ENCODE measurements around the gene PER1.

PER1 gene

DNA sequence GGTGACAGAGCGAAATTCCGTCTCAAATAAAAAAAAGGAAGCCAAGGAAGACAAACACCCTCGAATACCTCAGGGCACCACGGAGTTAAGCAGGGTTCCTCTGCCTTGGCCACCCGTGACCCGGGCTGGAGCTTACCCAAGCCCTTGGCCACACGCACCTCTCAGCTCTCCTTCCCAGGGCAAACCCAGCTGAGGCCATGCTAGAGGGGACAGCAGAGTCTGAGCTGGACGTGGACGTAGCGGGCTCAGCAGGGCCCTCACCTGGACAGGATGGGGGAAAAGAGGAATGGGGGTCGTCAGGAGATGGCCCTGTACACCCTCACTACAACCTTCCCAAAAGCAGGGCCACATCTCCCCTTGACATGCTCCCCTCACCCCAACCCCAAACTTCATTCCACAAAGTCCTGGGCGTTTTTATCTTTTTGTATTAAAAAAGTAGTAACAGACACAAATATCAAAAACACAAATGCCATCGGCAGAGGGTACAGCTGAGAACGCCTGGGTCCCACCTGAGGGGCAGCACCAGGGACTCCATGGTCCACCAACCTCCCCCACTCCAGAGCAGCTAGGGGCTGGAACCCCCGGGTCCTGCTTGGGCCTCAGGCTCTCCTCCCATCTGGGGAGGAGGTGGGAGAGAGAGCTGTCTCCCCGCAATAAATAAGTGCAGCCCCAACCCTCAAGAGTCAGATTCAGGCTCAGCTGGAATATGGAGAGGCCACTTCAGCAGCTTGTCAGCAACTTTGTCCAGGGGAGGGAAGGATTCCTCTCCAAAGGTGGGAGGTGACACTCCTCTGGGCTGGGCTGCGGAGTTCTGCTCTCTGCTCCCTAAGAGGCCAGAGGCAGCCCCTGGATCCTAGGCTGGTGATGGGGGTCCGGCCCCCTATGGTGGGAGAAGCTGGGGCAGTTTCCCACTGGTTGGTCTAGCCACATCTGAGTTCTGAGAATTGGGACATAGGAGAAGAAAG lies 11.9 kb downstream of the PER1 start:
- H3K4me3 ChIP-seq (ENCODE audit: low read depth, low read length) = no peak overlapping the region
- in situ Hi-C loops (cut with HindIII; ENCODE audit: low sequenced_read_pairs) = no loop called here
- TF ChIP-seq, protein P1, sequence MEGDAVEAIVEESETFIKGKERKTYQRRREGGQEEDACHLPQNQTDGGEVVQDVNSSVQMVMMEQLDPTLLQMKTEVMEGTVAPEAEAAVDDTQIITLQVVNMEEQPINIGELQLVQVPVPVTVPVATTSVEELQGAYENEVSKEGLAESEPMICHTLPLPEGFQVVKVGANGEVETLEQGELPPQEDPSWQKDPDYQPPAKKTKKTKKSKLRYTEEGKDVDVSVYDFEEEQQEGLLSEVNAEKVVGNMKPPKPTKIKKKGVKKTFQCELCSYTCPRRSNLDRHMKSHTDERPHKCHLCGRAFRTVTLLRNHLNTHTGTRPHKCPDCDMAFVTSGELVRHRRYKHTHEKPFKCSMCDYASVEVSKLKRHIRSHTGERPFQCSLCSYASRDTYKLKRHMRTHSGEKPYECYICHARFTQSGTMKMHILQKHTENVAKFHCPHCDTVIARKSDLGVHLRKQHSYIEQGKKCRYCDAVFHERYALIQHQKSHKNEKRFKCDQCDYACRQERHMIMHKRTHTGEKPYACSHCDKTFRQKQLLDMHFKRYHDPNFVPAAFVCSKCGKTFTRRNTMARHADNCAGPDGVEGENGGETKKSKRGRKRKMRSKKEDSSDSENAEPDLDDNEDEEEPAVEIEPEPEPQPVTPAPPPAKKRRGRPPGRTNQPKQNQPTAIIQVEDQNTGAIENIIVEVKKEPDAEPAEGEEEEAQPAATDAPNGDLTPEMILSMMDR (IDR thresholded peaks at IDR 0.05; ENCODE audit: low read depth, low read length, missing control alignments) = no peak
- DNase-seq (ENCODE audit: low read depth) = no peak

GRCh38 chr17:8138672-8139371 lies 13.4 kb downstream of the PER1 start:
- DNase-seq (ENCODE audit: low read depth) = peak; percentile 96
- H3K4me3 ChIP-seq (ENCODE audit: low read depth, low read length) = peak overlapping the region; percentile 43
- TF ChIP-seq, protein P1 (IDR thresholded peaks at IDR 0.05; ENCODE audit: low read depth, low read length, missing control alignments) = peak; percentile 88
- in situ Hi-C loops (cut with HindIII; ENCODE audit: low sequenced_read_pairs) = no loop called here

GRCh38 chr17:8138374-8138671 lies 13.9 kb downstream of the PER1 start:
- in situ Hi-C loops (cut with HindIII; ENCODE audit: low sequenced_read_pairs) = no loop called here
- H3K4me3 ChIP-seq (ENCODE audit: low read depth, low read length) = peak overlapping the region; percentile 43
- TF ChIP-seq, protein P1 (IDR thresholded peaks at IDR 0.05; ENCODE audit: low read depth, low read length, missing control alignments) = no peak
- no peak for DNase-seq (ENCODE audit: low read depth)

- in situ Hi-C loops (cut with HindIII; ENCODE audit: low sequenced_read_pairs) = no loop called here
Observed at GRCh38 chr17:8137645-8138373, 14.4 kb downstream of the PER1 start.

GRCh38 chr17:8133941-8134340 lies 18.3 kb downstream of the PER1 start:
- in situ Hi-C loops (cut with HindIII; ENCODE audit: low sequenced_read_pairs) = no loop called here
- DNase-seq (ENCODE audit: low read depth) = no peak
- TF ChIP-seq, protein P1 (IDR thresholded peaks at IDR 0.05; ENCODE audit: low read depth, low read length, missing control alignments) = no peak
- no peak overlapping the region for H3K4me3 ChIP-seq (ENCODE audit: low read depth, low read length)

More at GRCh38 chr17:8137645-8138373, 14.4 kb downstream of the PER1 start:
- H3K4me3 ChIP-seq (ENCODE audit: low read depth, low read length) = peak overlapping the region; percentile 43
- DNase-seq (ENCODE audit: low read depth) = no peak
- TF ChIP-seq, protein P1 (IDR thresholded peaks at IDR 0.05; ENCODE audit: low read depth, low read length, missing control alignments) = no peak

- TF ChIP-seq, protein P1 (IDR thresholded peaks at IDR 0.05; ENCODE audit: low read depth, low read length, missing control alignments) = no peak
- in situ Hi-C loops (cut with HindIII; ENCODE audit: low sequenced_read_pairs) = no loop called here
- DNase-seq (ENCODE audit: low read depth) = no peak
- no peak overlapping the region for H3K4me3 ChIP-seq (ENCODE audit: low read depth, low read length)
Observed at GRCh38 chr17:8133399-8133798, 18.8 kb downstream of the PER1 start.
